Suprapubic skin (tissue), 4 donors: Measurements from ENCODE around the gene DDX11. TPM values are rescaled to one million over a fixed set of nuclear protein-coding genes. Genes with fewer than 3 reads are reported as not detected.
"Not testable (repeated sequence)": the region's sequence is repeated elsewhere in the genome, so short reads cannot be mapped to it uniquely, and the experiment has no call there.

Experiments
- DNase-seq, 2 donors: peaks; one replicate each; pipeline ENCODE4 v3.0.0-alpha.2; 2019; ENCODE audit warnings: low spot score in 2 of 2
- H3K27ac ChIP-seq: fragments of 200-600 bp; sonication (generic); one replicate; pipeline ENCODE4 v1.5.1; 2019
- H3K27me3 ChIP-seq: fragments of 200-600 bp; sonication (generic); one replicate; pipeline ENCODE4 v1.5.1; 2019
- H3K36me3 ChIP-seq: fragments of 200-600 bp; sonication (generic); one replicate; pipeline ENCODE4 v1.5.1; 2019
- H3K4me1 ChIP-seq: fragments of 200-600 bp; sonication (generic); one replicate; pipeline ENCODE4 v1.5.1; 2019
- H3K4me3 ChIP-seq: fragments of 200-600 bp; sonication (generic); one replicate; pipeline ENCODE4 v1.5.1; 2019; ENCODE audit warnings: mild to moderate bottlenecking
- H3K9me3 ChIP-seq: fragments of 200-600 bp; sonication (generic); one replicate; pipeline ENCODE4 v1.5.1; 2019
- EP300 ChIP-seq: sonication (generic); formaldehyde crosslinking; IDR thresholded peaks from one replicate; pipeline ENCODE4 v1.6.1; 2017; ENCODE audit warnings: antibody characterized with exemption
- POLR2A ChIP-seq, 2 donors: fragments of 450-650 bp; IDR thresholded peaks; one replicate each; pipeline ENCODE4 v1.6.1; 2017; ENCODE audit warnings: antibody characterized with exemption in 2 of 2, mild to moderate bottlenecking in 2 of 2, moderate library complexity in 2 of 2
- POLR2AphosphoS5 ChIP-seq, 3 donors: sonication (generic); formaldehyde crosslinking; IDR thresholded peaks; one replicate each; pipeline ENCODE4 v1.6.1; 2017; ENCODE audit warnings: antibody characterized with exemption in 3 of 3
- WGBS: methylation state at CpG from one replicate; pipeline ENCODE4 v1.1.5; 2018; 5-methylcytosine and 5-hydroxymethylcytosine counted together
- total RNA-seq, 4 donors: library from RNA; depleted of rRNA; stranded (reverse); fragments of >200 nt; gene quantifications; one replicate each; pipeline ENCODE4 v1.1.0, GENCODE V29; 2016
- TF ChIP-seq, protein P1 (sequence below), 2 donors: fragments of 200-600 bp in 1 of 2; fragments of 450-650 bp in 1 of 2; sonication (generic) in 1 of 2; IDR thresholded peaks; one replicate each; pipeline ENCODE4 v1.5.1; 2016 to 2019; ENCODE audit warnings: antibody characterized with exemption in 2 of 2, mild to moderate bottlenecking in 1 of 2, moderate library complexity in 1 of 2

DDX11 gene
- total RNA-seq, 4 donors from 2014 or later = 13.0 to 81.6 (median 46.0) TPM

DNA sequence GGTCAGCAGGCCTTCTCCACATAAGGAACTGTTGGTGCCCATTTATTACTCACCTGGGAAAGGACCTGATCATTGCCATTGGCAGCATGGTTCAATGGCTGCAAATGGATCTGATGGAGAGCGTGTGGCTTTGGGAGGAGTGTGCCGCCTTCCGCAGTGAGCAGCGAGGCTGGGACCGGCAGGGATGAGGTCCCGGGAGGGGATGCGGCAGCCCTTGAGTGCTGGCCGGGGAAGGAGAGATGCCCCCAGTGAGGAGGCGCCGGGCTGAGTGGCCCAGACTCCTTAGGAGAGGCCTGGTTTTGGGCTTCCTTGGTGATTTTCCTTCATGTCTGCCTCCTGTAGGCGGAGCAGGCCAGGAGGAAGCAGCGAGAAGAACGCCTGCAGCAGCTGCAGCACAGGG is 10.6 kb downstream of the DDX11 start:
- not testable (repeated sequence) for H3K4me1 ChIP-seq, DNase-seq, H3K9me3 ChIP-seq, H3K27ac ChIP-seq, H3K27me3 ChIP-seq, H3K4me3 ChIP-seq
- no CpG with 5 or more reads among the region's 13 CpGs for WGBS
- H3K36me3 ChIP-seq = peaks cover 65% of the 10 kb centered on the region

DNA sequence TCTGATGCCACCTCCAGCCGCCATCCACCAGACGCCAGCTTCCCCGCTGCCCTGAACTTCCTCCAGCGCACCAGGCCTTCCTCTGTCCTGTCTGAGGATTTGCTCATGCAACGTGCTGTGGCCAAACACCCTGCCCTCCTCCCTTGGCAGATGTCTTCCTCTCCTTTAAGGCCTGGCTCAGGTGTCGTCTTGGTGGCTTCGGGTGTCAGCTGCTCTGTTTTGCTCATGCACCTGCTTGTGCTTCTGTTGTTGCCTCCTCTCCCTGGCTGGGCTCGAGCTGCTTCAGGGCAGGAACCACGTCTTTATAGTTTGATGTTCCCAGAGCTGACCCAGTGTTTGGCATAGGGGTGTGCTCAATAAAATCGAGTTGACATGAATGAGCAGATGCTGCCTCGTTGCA is 12.4 kb downstream of the DDX11 start:
- H3K27ac ChIP-seq, H3K4me1 ChIP-seq, H3K27me3 ChIP-seq, H3K9me3 ChIP-seq, H3K4me3 ChIP-seq, DNase-seq: not testable (repeated sequence)
- 90% methylated on average over 2 of the region's 11 CpGs for WGBS
- peaks cover 70% of the 10 kb centered on the region for H3K36me3 ChIP-seq

DNA sequence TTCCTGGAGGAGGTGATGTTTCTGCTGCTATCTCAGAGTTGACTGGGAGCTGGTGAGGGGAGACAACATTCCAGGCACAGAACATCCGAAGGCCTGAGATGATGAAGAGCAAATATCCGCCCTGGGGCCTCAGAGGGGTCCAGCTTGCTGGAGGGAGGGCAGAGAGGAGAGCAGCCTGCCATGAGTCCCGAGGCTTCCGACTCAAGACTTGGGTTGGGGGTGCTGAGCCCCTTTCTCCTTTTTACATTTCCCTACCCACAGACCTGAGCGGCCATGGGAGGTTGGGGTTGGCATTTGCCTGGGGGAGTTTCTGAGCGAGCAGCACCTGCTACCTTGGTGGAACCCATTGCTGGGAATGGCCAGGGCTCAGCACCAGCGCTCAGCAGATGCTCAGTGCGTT is 13.8 kb downstream of the DDX11 start:
- H3K9me3 ChIP-seq, H3K4me3 ChIP-seq, H3K27ac ChIP-seq, DNase-seq, H3K27me3 ChIP-seq, H3K4me1 ChIP-seq: not testable (repeated sequence)
- peaks cover 82% of the 10 kb centered on the region for H3K36me3 ChIP-seq
- WGBS = 93% methylated on average over 4 of the region's 8 CpGs

DNA sequence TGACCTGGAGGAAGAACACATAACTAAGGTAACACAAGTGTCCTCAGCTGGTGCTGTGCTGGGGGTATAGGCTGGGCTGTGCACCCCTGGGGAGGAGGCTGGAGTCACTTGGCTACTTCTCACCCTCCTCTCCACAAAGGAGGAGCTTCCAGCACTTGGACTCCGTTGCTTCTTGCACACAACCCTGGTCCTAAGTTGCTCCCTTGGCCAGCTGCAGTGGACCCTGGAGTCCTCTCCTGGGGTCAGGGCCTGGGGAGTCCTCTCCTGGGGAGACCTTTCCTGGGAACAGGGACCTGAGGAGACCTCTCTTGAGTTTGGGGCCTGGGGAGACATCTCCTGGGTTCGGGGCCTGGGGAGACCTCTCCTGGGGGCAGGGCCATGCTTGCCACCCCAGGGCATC is 14.3 kb downstream of the DDX11 start:
- H3K36me3 ChIP-seq = peaks cover 83% of the 10 kb centered on the region
- DNase-seq, H3K9me3 ChIP-seq, H3K27me3 ChIP-seq, H3K4me1 ChIP-seq, H3K4me3 ChIP-seq, H3K27ac ChIP-seq: not testable (repeated sequence)
- WGBS = no CpG with 5 or more reads among the region's 2 CpGs

DNA sequence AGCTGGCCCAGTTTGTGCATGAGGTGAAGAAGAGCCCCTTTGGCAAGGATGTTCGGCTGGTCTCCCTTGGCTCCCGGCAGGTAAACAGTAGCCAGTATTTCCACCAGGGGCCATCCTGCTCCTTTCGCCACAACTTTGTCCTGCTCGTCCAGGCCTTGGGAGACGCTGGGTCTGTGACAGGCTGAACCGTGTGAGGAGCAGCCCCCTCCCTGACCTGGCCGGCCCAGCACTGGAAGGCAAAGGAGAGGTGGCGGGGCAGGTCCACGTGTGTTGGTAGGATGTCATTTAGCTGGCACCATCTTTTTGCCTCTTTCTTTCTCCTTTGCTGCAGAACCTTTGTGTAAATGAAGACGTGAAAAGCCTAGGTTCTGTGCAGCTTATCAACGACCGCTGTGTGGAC is 15.4 kb downstream of the DDX11 start:
- 82% methylated on average over 12 of the region's 12 CpGs for WGBS
- no peak overlapping the region for H3K27ac ChIP-seq
- H3K9me3 ChIP-seq = no peaks in the 10 kb centered on the region
- DNase-seq = no peak
- H3K36me3 ChIP-seq = peaks cover 83% of the 10 kb centered on the region
- H3K4me1 ChIP-seq = no peaks in the 10 kb centered on the region
- no peaks in the 10 kb centered on the region for H3K27me3 ChIP-seq
- no peak overlapping the region for H3K4me3 ChIP-seq
- TF ChIP-seq POLR2AphosphoS5 (IDR thresholded peaks at IDR 0.05) = no peak
- TF ChIP-seq EP300 = no peak
- no peak for TF ChIP-seq POLR2A (IDR thresholded peaks at IDR 0.05)
- TF ChIP-seq, protein P1, sequence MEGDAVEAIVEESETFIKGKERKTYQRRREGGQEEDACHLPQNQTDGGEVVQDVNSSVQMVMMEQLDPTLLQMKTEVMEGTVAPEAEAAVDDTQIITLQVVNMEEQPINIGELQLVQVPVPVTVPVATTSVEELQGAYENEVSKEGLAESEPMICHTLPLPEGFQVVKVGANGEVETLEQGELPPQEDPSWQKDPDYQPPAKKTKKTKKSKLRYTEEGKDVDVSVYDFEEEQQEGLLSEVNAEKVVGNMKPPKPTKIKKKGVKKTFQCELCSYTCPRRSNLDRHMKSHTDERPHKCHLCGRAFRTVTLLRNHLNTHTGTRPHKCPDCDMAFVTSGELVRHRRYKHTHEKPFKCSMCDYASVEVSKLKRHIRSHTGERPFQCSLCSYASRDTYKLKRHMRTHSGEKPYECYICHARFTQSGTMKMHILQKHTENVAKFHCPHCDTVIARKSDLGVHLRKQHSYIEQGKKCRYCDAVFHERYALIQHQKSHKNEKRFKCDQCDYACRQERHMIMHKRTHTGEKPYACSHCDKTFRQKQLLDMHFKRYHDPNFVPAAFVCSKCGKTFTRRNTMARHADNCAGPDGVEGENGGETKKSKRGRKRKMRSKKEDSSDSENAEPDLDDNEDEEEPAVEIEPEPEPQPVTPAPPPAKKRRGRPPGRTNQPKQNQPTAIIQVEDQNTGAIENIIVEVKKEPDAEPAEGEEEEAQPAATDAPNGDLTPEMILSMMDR (IDR thresholded peaks at IDR 0.05) = no peak

DNA sequence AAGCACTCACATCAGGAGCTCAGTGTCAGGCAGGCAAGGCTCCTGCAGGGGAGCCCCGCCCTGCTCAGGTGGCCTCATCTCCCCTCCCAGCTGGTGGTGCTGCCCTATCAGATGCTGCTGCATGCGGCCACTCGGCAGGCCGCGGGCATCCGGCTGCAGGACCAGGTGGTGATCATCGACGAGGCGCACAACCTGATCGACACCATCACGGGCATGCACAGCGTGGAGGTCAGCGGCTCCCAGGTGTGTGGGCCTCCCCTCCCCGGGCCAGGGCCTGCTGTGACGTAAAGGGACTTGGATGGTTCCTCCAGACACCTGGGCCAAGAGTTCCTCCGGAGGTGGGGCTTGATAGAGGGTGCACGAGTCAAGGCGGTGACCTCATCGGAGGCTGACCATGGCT is 18.0 kb downstream of the DDX11 start:
- not testable (repeated sequence) for DNase-seq

DNA sequence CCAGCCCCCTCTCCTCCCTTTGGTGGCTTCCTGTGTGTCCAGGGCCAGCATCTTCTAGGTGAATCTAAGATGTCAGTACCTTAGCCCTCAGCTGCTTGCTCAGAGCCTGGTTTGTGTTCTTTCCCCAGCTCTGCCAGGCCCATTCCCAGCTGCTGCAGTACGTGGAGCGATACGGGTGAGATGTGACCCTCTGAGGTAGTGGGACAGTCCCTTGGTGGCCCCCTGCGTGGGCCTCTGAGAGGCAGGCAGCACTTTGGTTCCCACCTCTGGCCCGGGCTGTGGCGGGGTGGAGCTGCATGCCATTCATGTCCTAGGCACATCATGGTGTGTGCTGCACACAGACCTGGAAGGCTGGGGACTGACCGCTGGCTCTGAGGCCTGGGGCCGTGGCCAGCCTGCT is 19.1 kb downstream of the DDX11 start:
- not testable (repeated sequence) for H3K4me3 ChIP-seq, H3K4me1 ChIP-seq, H3K27ac ChIP-seq, H3K27me3 ChIP-seq, DNase-seq, H3K9me3 ChIP-seq
- WGBS = no CpG with 5 or more reads among the region's 8 CpGs
- H3K36me3 ChIP-seq = peaks cover 84% of the 10 kb centered on the region

More for the DNA sequence above, 18.0 kb downstream of the DDX11 start:
- H3K27ac ChIP-seq, H3K27me3 ChIP-seq, H3K9me3 ChIP-seq, H3K4me1 ChIP-seq, H3K4me3 ChIP-seq: not testable (repeated sequence)
- H3K36me3 ChIP-seq = peaks cover 83% of the 10 kb centered on the region
- 90% methylated on average over 5 of the region's 19 CpGs for WGBS

DNA sequence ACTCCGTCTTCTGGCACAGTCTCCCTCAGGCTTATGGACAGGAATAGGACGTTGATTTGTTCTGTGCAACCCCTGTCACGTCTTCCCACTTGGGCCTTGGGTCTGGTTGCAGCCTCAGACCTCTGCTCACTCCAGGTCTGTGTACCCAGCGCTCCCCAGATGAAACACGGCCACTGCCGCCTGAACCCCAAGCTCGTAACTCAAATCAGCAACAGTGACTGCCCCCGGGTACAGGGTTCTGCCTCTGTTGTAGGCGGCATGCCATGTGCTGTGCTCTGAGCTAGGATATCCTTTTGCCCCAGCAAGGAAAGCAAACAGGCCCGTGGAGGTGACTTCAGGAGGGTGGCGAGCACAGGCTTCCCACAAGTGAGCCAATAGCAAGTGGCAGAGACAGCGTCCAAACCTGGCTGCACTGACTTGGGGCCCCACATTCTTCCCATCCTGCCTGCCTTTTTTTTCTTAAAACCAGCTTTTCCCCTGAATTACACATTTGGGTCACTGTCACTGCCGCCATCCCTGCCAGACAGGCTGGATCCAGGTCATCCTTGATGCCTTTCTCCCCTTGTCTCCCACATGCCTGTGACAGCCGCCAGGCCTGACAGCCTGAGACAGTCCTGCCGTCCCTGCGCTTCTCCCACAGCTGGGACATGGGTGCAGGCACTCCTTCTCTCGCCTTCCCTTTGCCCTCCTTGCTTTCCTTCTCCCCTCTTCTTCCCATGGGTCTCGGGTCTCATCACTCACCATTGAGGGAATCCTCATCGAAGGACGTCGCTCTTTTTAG is 21.6 kb downstream of the DDX11 start:
- H3K9me3 ChIP-seq, H3K27me3 ChIP-seq, H3K27ac ChIP-seq, H3K4me1 ChIP-seq, H3K4me3 ChIP-seq: not testable (repeated sequence)
- peak in 1 of 2 donors; percentile 30 for DNase-seq
- H3K36me3 ChIP-seq = peaks cover 72% of the 10 kb centered on the region
- WGBS = 88% methylated on average over 21 of the region's 21 CpGs

DNA sequence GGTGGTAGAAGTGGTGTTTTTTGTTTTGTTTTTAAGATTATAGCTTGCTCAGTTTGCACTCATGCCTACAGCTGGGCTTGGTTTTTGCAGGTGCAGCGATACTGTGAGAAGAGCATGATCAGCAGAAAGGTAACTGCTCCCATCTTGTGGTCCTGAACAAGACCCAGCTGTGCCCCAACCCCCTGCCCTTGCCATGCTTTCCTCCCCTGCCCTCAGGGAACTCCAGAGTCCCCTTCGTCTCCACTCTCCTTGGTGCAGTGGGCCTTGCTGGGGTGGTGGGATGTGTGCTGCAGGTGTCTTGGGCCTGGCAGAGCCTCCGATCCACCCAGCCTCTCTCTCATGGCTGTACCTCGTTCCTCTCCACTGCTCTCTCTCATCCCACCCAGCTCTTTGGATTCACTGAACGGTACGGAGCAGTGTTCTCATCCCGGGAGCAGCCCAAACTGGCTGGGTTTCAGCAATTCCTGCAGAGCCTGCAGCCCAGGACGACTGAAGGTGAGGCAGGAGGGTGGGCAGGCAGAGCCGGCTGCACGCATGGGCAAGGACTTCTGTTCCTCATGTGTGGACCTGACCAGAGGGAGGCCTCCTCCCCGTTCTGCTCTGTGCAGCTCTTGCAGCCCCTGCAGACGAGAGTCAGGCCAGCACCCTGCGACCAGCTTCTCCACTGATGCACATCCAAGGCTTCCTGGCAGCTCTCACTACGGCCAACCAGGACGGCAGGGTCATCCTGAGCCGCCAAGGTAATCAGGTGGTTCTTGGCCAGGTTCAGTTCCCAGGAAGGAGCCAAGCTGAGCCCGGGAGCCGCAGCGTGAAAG is 22.8 kb downstream of the DDX11 start:
- H3K9me3 ChIP-seq, H3K27ac ChIP-seq, H3K4me1 ChIP-seq, H3K4me3 ChIP-seq, H3K27me3 ChIP-seq: not testable (repeated sequence)
- 93% methylated on average over 7 of the region's 19 CpGs for WGBS
- peak in 1 of 2 donors; percentile 31 for DNase-seq
- peaks cover 72% of the 10 kb centered on the region for H3K36me3 ChIP-seq

DNA sequence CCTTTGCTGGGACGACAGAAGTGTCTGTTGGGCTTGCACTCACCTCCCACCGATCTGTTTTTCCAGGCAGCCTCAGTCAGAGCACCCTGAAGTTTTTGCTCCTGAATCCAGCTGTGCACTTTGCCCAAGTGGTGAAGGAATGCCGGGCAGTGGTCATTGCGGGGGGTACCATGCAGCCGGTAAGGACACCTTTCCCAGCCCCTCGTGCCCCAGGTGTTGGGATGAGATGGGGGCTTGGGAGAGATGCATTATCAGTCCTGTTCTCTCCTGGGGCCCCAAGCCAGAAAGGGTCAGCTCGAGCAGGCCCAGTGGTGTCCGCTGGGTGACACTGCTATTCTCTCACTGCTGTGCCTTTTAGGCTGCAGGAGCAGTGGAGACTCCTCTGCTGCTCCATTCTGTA is 24.2 kb downstream of the DDX11 start:
- DNase-seq = peak in 1 of 2 donors; percentile 40
- H3K27ac ChIP-seq, H3K4me3 ChIP-seq, H3K9me3 ChIP-seq, H3K4me1 ChIP-seq, H3K27me3 ChIP-seq: not testable (repeated sequence)
- H3K36me3 ChIP-seq = peaks cover 72% of the 10 kb centered on the region
- 88% methylated on average over 4 of the region's 8 CpGs for WGBS

DNA sequence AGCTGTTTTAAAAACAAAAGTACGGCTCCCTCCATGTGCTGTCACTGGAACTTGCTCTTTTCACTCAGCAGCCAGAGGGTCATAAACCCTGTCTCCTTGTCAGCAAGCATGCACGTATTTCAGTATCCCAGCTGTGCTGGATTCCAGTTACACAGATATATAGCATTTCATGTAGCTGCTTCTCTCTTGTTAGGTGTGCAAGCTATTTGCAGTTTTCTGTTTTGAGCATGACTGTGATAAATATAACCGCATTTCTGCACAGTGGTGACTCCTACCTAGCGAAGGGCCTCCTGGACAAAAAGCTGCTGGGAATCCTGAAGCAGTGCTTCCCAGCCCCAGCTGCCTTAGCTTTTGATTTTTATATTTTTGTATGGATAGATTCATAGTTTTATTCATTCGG is 24.7 kb downstream of the DDX11 start:
- not testable (repeated sequence) for H3K27ac ChIP-seq, DNase-seq, H3K9me3 ChIP-seq, H3K4me3 ChIP-seq, H3K4me1 ChIP-seq, H3K27me3 ChIP-seq
- 64% methylated on average over 5 of the region's 5 CpGs for WGBS
- H3K36me3 ChIP-seq = peaks cover 73% of the 10 kb centered on the region

DNA sequence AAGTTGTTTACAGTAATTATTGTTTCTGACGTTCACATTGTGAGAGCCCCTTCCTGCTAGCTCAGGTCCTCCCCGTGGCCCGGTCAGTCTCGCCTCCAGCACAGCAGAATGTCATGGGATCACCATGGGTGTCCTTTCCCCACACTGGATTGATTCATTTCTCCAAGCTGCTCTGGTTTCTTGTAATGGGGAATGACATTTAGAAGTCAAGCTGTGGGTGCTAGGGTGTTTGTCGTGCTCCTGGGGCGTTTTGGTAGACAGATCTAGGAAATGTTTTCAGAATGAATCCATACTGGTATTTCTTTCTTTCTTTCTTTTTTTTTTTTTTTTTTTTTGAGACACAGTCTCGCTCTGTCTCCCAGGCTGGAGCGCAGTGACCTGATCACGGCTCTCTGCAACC is 25.1 kb downstream of the DDX11 start:
- H3K27me3 ChIP-seq, H3K4me3 ChIP-seq, H3K9me3 ChIP-seq, DNase-seq, H3K4me1 ChIP-seq, H3K27ac ChIP-seq: not testable (repeated sequence)
- 83% methylated on average over 6 of the region's 9 CpGs for WGBS
- peaks cover 76% of the 10 kb centered on the region for H3K36me3 ChIP-seq

DNA sequence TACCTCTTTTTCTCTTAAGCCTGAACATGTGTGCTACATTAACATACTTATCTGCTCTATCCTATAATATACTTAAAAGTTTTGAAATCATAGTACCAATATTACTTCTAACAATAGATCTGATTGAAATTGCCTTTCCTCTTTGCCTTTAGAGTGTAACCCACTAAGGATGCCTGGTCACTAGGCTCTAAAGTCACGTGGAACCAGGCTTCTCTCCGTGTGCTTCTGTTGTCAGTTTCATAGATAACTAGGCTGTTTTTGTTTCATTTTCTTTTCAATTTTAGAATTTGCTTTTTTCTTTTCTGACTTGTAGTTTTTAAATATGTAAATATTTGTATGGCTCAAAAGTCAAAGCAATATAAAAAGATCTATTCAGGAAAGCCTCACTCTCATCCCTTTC is 25.8 kb downstream of the DDX11 start:
- DNase-seq, H3K27ac ChIP-seq, H3K27me3 ChIP-seq, H3K9me3 ChIP-seq, H3K4me3 ChIP-seq, H3K4me1 ChIP-seq: not testable (repeated sequence)
- peaks cover 76% of the 10 kb centered on the region for H3K36me3 ChIP-seq
- WGBS = 85% methylated on average over 2 of the region's 2 CpGs
